HG03457 (cell line): Measurements from ENCODE around the gene ADAMTS8.

Source experiments
- ATAC-seq: cut with Tn5 transposase; IDR thresholded peaks from one replicate; pipeline ENCODE4 v1.9.1; 2021; ENCODE audit warnings: moderate number of reproducible peaks; ENCODE audit not compliant: unreplicated experiment

Gene ADAMTS8

GRCh38 chr11:130462931-130463330 lies 34.5 kb upstream of the ADAMTS8 start:
- ATAC-seq = no peak

- no peak for ATAC-seq
Measured at GRCh38 chr11:130462101-130462885, 33.9 kb upstream of the ADAMTS8 start.

- ATAC-seq = no peak
Measured at GRCh38 chr11:130459521-130459920, 31.1 kb upstream of the ADAMTS8 start.

GRCh38 chr11:130458410-130458729 lies 30.0 kb upstream of the ADAMTS8 start:
- no peak for ATAC-seq

GRCh38 chr11:130457623-130458409 lies 29.4 kb upstream of the ADAMTS8 start:
- no peak for ATAC-seq

- no peak for ATAC-seq
Measured at GRCh38 chr11:130456286-130456685, 27.9 kb upstream of the ADAMTS8 start.

- no peak for ATAC-seq
Measured at GRCh38 chr11:130455483-130456127, 27.2 kb upstream of the ADAMTS8 start.

GRCh38 chr11:130454491-130455252 lies 26.3 kb upstream of the ADAMTS8 start:
- ATAC-seq = no peak

GRCh38 chr11:130452940-130453339 lies 24.5 kb upstream of the ADAMTS8 start:
- ATAC-seq = no peak

GRCh38 chr11:130452176-130452575 lies 23.8 kb upstream of the ADAMTS8 start:
- no peak for ATAC-seq

GRCh38 chr11:130451231-130452019 lies 23.0 kb upstream of the ADAMTS8 start:
- no peak for ATAC-seq

GRCh38 chr11:130449996-130450769 lies 21.8 kb upstream of the ADAMTS8 start:
- ATAC-seq = no peak

- no peak for ATAC-seq
Measured at GRCh38 chr11:130449310-130449990, 21.0 kb upstream of the ADAMTS8 start.

GRCh38 chr11:130448416-130449309 lies 20.3 kb upstream of the ADAMTS8 start, which contains the start of gene ADAMTS15:
Gene ADAMTS15, plus strand, starts transcription at chr11:130448645. Its CDS starts 329 bp downstream, at chr11:130448974.
- no peak for ATAC-seq

- no peak for ATAC-seq
Measured at GRCh38 chr11:130448039-130448415, 19.6 kb upstream of the ADAMTS8 start.

GRCh38 chr11:130445788-130446187 lies 17.4 kb upstream of the ADAMTS8 start:
- no peak for ATAC-seq

GRCh38 chr11:130442737-130443136 lies 14.3 kb upstream of the ADAMTS8 start:
- ATAC-seq = no peak

GRCh38 chr11:130441719-130442118 lies 13.3 kb upstream of the ADAMTS8 start:
- no peak for ATAC-seq
